AG04449 (cell line): ENCODE measurements around the gene ZBBX.

ENCODE experiments used
- CTCF ChIA-PET: fragments of 350-600 bp; formaldehyde crosslinking; extraction: SDS; loops from one replicate; lab custom pipeline; 2021; ENCODE audit warnings: antibody characterized with exemption; lab: Yijun Ruan, JAX
- POLR2A ChIA-PET: fragments of 400-600, 350-600 bp; formaldehyde crosslinking; extraction: SDS; loops from one replicate; lab custom pipeline; 2020; ENCODE audit warnings: antibody characterized with exemption, inconsistent platforms; lab: Yijun Ruan, JAX
- DNase-seq: peaks from one replicate; pipeline ENCODE4 v3.0.0-alpha.2; 2010; ENCODE audit warnings: low read depth, low spot score
- H3K4me3 ChIP-seq: 2 replicates; pipeline ENCODE4 v1.5.1; 2011; ENCODE audit warnings: low read depth, mild to moderate bottlenecking, control low read depth, low read length
- CTCF ChIP-seq: IDR thresholded peaks from one replicate; pipeline ENCODE4 v1.5.1; 2011; ENCODE audit warnings: mild to moderate bottlenecking, moderate library complexity, low read length, control low read depth, inconsistent platforms; ENCODE audit not compliant: insufficient read depth; ENCODE audit errors: missing control alignments

Gene ZBBX

GRCh38 chr3:167300207-167300606 is 79.9 kb downstream of the ZBBX start:
- POLR2A ChIA-PET: no interaction called here
- no peak for DNase-seq
- H3K4me3 ChIP-seq: no peak overlapping the region
- CTCF ChIA-PET: no interaction called here
- no peak for TF ChIP-seq CTCF

- TF ChIP-seq CTCF: no peak
- POLR2A ChIA-PET: no interaction called here
- DNase-seq: no peak
- CTCF ChIA-PET: no interaction called here
- H3K4me3 ChIP-seq: no peak overlapping the region
Measured at GRCh38 chr3:167289435-167289834, 90.7 kb downstream of the ZBBX start.

GRCh38 chr3:167288737-167289136 is 91.4 kb downstream of the ZBBX start:
- no peak for DNase-seq
- TF ChIP-seq CTCF: no peak
- CTCF ChIA-PET: no interaction called here
- POLR2A ChIA-PET: no interaction called here
- H3K4me3 ChIP-seq: no peak overlapping the region

GRCh38 chr3:167287308-167287707 is 92.8 kb downstream of the ZBBX start:
- CTCF ChIA-PET: no interaction called here
- POLR2A ChIA-PET: no interaction called here
- no peak overlapping the region for H3K4me3 ChIP-seq
- DNase-seq: no peak
- TF ChIP-seq CTCF: no peak

GRCh38 chr3:167274141-167274874 is 105.8 kb downstream of the ZBBX start:
- ChIA-PET CTCF (no interaction called here), POLR2A (no interaction called here)
- TF ChIP-seq CTCF: no peak
- no peak for DNase-seq
- no peak overlapping the region for H3K4me3 ChIP-seq

GRCh38 chr3:167253037-167253436 is 127.1 kb downstream of the ZBBX start:
- no peak overlapping the region for H3K4me3 ChIP-seq
- POLR2A ChIA-PET: no interaction called here
- CTCF ChIA-PET: no interaction called here
- no peak for DNase-seq
- no peak for TF ChIP-seq CTCF
